GM18858 (cell line): ENCODE results near the gene TGFBR3.

Experiments used
- ATAC-seq: cut with Tn5 transposase; IDR thresholded peaks from one replicate; pipeline ENCODE4 v1.9.1; 2021; ENCODE audit not compliant: unreplicated experiment

The TGFBR3 gene

GRCh38 chr1:91741906-91742305, 144.0 kb downstream of the TGFBR3 start:
- ATAC-seq = no peak

- ATAC-seq = no peak
These were observed 144.7 kb downstream of the TGFBR3 start for GRCh38 chr1:91741301-91741700.

- ATAC-seq = no peak
These were observed 148.3 kb downstream of the TGFBR3 start for GRCh38 chr1:91737650-91738049.

GRCh38 chr1:91736715-91737615, 149.0 kb downstream of the TGFBR3 start:
- ATAC-seq = no peak

- no peak for ATAC-seq
These were observed 149.7 kb downstream of the TGFBR3 start for GRCh38 chr1:91736146-91736714.

GRCh38 chr1:91735266-91735845, 150.6 kb downstream of the TGFBR3 start:
- no peak for ATAC-seq

- ATAC-seq = no peak
These were observed 151.2 kb downstream of the TGFBR3 start for GRCh38 chr1:91734761-91735160.

- no peak for ATAC-seq
These were observed 152.7 kb downstream of the TGFBR3 start for GRCh38 chr1:91733108-91733710.

- no peak for ATAC-seq
These were observed 153.5 kb downstream of the TGFBR3 start for GRCh38 chr1:91732291-91733107.

- no peak for ATAC-seq
These were observed 154.1 kb downstream of the TGFBR3 start for GRCh38 chr1:91731815-91732214.

- ATAC-seq = no peak
These were observed 154.9 kb downstream of the TGFBR3 start for GRCh38 chr1:91730801-91731732.

GRCh38 chr1:91729621-91730358, 156.2 kb downstream of the TGFBR3 start:
- ATAC-seq = no peak

- no peak for ATAC-seq
These were observed 158.2 kb downstream of the TGFBR3 start for GRCh38 chr1:91727763-91728162.

- no peak for ATAC-seq
These were observed 159.8 kb downstream of the TGFBR3 start for GRCh38 chr1:91725989-91726721.

- ATAC-seq = no peak
These were observed 160.3 kb downstream of the TGFBR3 start for GRCh38 chr1:91725618-91725988.

GRCh38 chr1:91724644-91725043, 161.3 kb downstream of the TGFBR3 start:
- no peak for ATAC-seq

GRCh38 chr1:91724231-91724630, 161.7 kb downstream of the TGFBR3 start:
- no peak for ATAC-seq

GRCh38 chr1:91720044-91720443, 165.9 kb downstream of the TGFBR3 start:
- no peak for ATAC-seq
